ENCODE measurements around the gene RAB9B. TPM values are rescaled to one million over a fixed set of nuclear protein-coding genes. Genes with fewer than 3 reads are reported as not detected.

RAB9B gene, protein sequence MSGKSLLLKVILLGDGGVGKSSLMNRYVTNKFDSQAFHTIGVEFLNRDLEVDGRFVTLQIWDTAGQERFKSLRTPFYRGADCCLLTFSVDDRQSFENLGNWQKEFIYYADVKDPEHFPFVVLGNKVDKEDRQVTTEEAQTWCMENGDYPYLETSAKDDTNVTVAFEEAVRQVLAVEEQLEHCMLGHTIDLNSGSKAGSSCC
- total RNA-seq = 1 to 10 TPM in 1 of 4 donors, under 1 TPM in 2, not detected in 1; 0.23 to 3.8 (median 0.35) TPM

GRCh38 chrX:103831803-103832544, at the start of gene RAB9B:
TSS of gene RAB9B (minus strand) at chrX:103832257. CDS start at chrX:103825784, 6,473 bp downstream.
- H3K4me1 ChIP-seq = peaks cover 0 to 5% (median 0%) of the 10 kb centered on the region in 3 donors
- 0 to 19% methylated on average over 9 to 20 of the region's 54 CpGs for WGBS, 2 donors
- no peaks in the 10 kb centered on the region for H3K36me3 ChIP-seq
- H3K27me3 ChIP-seq = peaks cover 0 to 3% (median 0%) of the 10 kb centered on the region in 4 donors
- H3K9me3 ChIP-seq = no peaks in the 10 kb centered on the region
- peak within 1 kb of the TSS; percentile 32 to 71 (median 55) for H3K4me3 ChIP-seq
- DNase-seq = no peak
- peak within 1 kb of the TSS in 3 of 4 donors; percentile 55 to 81 (median 79) for H3K27ac ChIP-seq
- intact Hi-C loops (cut with DNase I) = no loop called here
- no peak for TF ChIP-seq POLR2A (IDR thresholded peaks at IDR 0.05)
- TF ChIP-seq, protein P1, sequence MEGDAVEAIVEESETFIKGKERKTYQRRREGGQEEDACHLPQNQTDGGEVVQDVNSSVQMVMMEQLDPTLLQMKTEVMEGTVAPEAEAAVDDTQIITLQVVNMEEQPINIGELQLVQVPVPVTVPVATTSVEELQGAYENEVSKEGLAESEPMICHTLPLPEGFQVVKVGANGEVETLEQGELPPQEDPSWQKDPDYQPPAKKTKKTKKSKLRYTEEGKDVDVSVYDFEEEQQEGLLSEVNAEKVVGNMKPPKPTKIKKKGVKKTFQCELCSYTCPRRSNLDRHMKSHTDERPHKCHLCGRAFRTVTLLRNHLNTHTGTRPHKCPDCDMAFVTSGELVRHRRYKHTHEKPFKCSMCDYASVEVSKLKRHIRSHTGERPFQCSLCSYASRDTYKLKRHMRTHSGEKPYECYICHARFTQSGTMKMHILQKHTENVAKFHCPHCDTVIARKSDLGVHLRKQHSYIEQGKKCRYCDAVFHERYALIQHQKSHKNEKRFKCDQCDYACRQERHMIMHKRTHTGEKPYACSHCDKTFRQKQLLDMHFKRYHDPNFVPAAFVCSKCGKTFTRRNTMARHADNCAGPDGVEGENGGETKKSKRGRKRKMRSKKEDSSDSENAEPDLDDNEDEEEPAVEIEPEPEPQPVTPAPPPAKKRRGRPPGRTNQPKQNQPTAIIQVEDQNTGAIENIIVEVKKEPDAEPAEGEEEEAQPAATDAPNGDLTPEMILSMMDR (IDR thresholded peaks at IDR 0.05) = no peak

- no peaks in the 10 kb centered on the region for H3K9me3 ChIP-seq
- DNase-seq = no peak
- WGBS, 2 donors = 63 to 70% methylated on average over 2 of the region's 2 CpGs
- no peak for TF ChIP-seq POLR2A (IDR thresholded peaks at IDR 0.05)
- TF ChIP-seq, protein P1 (IDR thresholded peaks at IDR 0.05) = no peak
- no peak overlapping the region for H3K4me3 ChIP-seq
- H3K4me1 ChIP-seq = no peaks in the 10 kb centered on the region
- H3K36me3 ChIP-seq = no peaks in the 10 kb centered on the region
- intact Hi-C loops (cut with DNase I) = no loop called here
- no peak overlapping the region for H3K27ac ChIP-seq
- H3K27me3 ChIP-seq = peaks cover 0 to 5% (median 0%) of the 10 kb centered on the region in 4 donors
Measured at GRCh38 chrX:103879339-103879738, 47.3 kb upstream of the RAB9B start.

- no peaks in the 10 kb centered on the region for H3K36me3 ChIP-seq
- 65 to 71% methylated on average over 7 to 8 of the region's 8 CpGs for WGBS, 2 donors
- peaks cover 0 to 5% (median 0%) of the 10 kb centered on the region in 4 donors for H3K27me3 ChIP-seq
- no peaks in the 10 kb centered on the region for H3K4me1 ChIP-seq
- DNase-seq = no peak
- no peak overlapping the region for H3K4me3 ChIP-seq
- no peaks in the 10 kb centered on the region for H3K9me3 ChIP-seq
- no peak overlapping the region for H3K27ac ChIP-seq
- no peak for TF ChIP-seq POLR2A (IDR thresholded peaks at IDR 0.05)
- TF ChIP-seq, protein P1 (IDR thresholded peaks at IDR 0.05) = no peak
- intact Hi-C loops (cut with DNase I) = no loop called here
Measured at GRCh38 chrX:103878466-103879122, 46.5 kb upstream of the RAB9B start.

DNA sequence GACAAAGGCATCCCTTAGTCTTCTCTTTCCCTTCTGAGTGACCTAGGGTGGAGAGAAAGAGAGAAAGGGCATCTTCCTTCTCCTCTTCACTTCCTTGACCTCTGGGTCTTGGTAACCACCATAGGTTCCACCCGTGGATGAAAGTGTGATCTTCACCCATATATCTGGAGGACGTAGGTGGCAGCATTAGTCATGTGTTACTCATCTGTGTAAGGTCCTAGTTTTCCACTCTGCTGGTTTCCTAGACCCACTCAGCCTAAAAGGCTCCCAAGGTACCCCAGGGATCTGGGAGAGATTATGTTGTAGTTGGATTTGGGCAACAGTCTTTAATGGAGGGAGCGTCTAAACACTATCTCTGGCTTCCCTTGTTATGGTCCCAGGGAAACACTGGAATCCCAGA, 45.5 kb upstream of the RAB9B start:
- TF ChIP-seq POLR2A (IDR thresholded peaks at IDR 0.05) = no peak
- TF ChIP-seq, protein P1 (IDR thresholded peaks at IDR 0.05) = no peak
- no peak overlapping the region for H3K4me3 ChIP-seq

More for the DNA sequence above, 45.5 kb upstream of the RAB9B start:
- H3K27me3 ChIP-seq = peaks cover 0 to 5% (median 0%) of the 10 kb centered on the region in 4 donors
- 36 to 60% methylated on average over 1 to 2 of the region's 3 CpGs for WGBS, 2 donors
- H3K27ac ChIP-seq = no peak overlapping the region
- no peaks in the 10 kb centered on the region for H3K9me3 ChIP-seq
- no peak for DNase-seq
- no peaks in the 10 kb centered on the region for H3K36me3 ChIP-seq
- H3K4me1 ChIP-seq = no peaks in the 10 kb centered on the region
- intact Hi-C loops (cut with DNase I) = no loop called here
